Mucosa of stomach (tissue), 1 donor: ENCODE data around the gene BICC1.

ENCODE experiments used
- H3K27me3 ChIP-seq: one replicate; pipeline ENCODE4 v1.7.0; 2013; ENCODE audit warnings: mild to moderate bottlenecking, low read length; ENCODE audit not compliant: control insufficient read depth, insufficient read depth
- H3K36me3 ChIP-seq: one replicate; pipeline ENCODE4 v1.7.0; 2013; ENCODE audit warnings: low read length; ENCODE audit not compliant: control insufficient read depth, insufficient read depth
- H3K4me1 ChIP-seq: one replicate; pipeline ENCODE4 v1.7.0; 2013; ENCODE audit warnings: mild to moderate bottlenecking, low read length; ENCODE audit not compliant: control insufficient read depth, insufficient read depth
- H3K4me3 ChIP-seq: one replicate; pipeline ENCODE4 v1.7.0; 2013; ENCODE audit warnings: low read length
- H3K9ac ChIP-seq: one replicate; pipeline ENCODE4 v1.7.0; 2013; ENCODE audit warnings: mild to moderate bottlenecking, low read length, moderate library complexity
- H3K9me3 ChIP-seq: one replicate; pipeline ENCODE4 v1.7.0; 2013; ENCODE audit warnings: mild to moderate bottlenecking, low read length, moderate library complexity; ENCODE audit not compliant: control insufficient read depth
- donor health status: Pancreatic carcinoma.

The BICC1 gene

GRCh38 chr10:58555170-58555929 is 42.7 kb downstream of the BICC1 start:
- no peak overlapping the region for H3K9ac ChIP-seq
- no peaks in the 10 kb centered on the region for H3K27me3 ChIP-seq
- no peaks in the 10 kb centered on the region for H3K36me3 ChIP-seq
- H3K4me3 ChIP-seq = no peak overlapping the region
- no peaks in the 10 kb centered on the region for H3K4me1 ChIP-seq
- peaks cover 3% of the 10 kb centered on the region for H3K9me3 ChIP-seq

GRCh38 chr10:58555930-58556311 is 43.2 kb downstream of the BICC1 start:
- Histone ChIP-seq H3K9me3 (peaks cover 3% of the 10 kb centered on the region), H3K4me1 (no peaks in the 10 kb centered on the region), H3K4me3 (no peak overlapping the region), H3K27me3 (no peaks in the 10 kb centered on the region), H3K36me3 (no peaks in the 10 kb centered on the region), H3K9ac (no peak overlapping the region)

- Histone ChIP-seq H3K9ac (no peak overlapping the region), H3K36me3 (no peaks in the 10 kb centered on the region), H3K4me1 (no peaks in the 10 kb centered on the region), H3K4me3 (no peak overlapping the region), H3K27me3 (no peaks in the 10 kb centered on the region), H3K9me3 (peaks cover 3% of the 10 kb centered on the region)
Measured at GRCh38 chr10:58556516-58557165, 44.0 kb downstream of the BICC1 start.

GRCh38 chr10:58557714-58558113 is 45.0 kb downstream of the BICC1 start:
- Histone ChIP-seq H3K4me1 (no peaks in the 10 kb centered on the region), H3K27me3 (no peaks in the 10 kb centered on the region), H3K4me3 (no peak overlapping the region), H3K36me3 (no peaks in the 10 kb centered on the region), H3K9me3 (peaks cover 3% of the 10 kb centered on the region), H3K9ac (no peak overlapping the region)

GRCh38 chr10:58560068-58560467 is 47.4 kb downstream of the BICC1 start:
- no peak overlapping the region for H3K4me3 ChIP-seq
- H3K4me1 ChIP-seq = no peaks in the 10 kb centered on the region
- H3K27me3 ChIP-seq = no peaks in the 10 kb centered on the region
- no peak overlapping the region for H3K9ac ChIP-seq
- H3K9me3 ChIP-seq = peaks cover 3% of the 10 kb centered on the region
- H3K36me3 ChIP-seq = no peaks in the 10 kb centered on the region

GRCh38 chr10:58565271-58565670 is 52.6 kb downstream of the BICC1 start:
- H3K9ac ChIP-seq = no peak overlapping the region

GRCh38 chr10:58567652-58568051 is 55.0 kb downstream of the BICC1 start:
- Histone ChIP-seq H3K36me3 (no peaks in the 10 kb centered on the region), H3K9me3 (no peaks in the 10 kb centered on the region), H3K4me1 (no peaks in the 10 kb centered on the region), H3K27me3 (no peaks in the 10 kb centered on the region), H3K4me3 (no peak overlapping the region), H3K9ac (no peak overlapping the region)

More at GRCh38 chr10:58565271-58565670, 52.6 kb downstream of the BICC1 start:
- no peaks in the 10 kb centered on the region for H3K36me3 ChIP-seq
- H3K4me3 ChIP-seq = no peak overlapping the region
- no peaks in the 10 kb centered on the region for H3K9me3 ChIP-seq
- H3K27me3 ChIP-seq = no peaks in the 10 kb centered on the region
- H3K4me1 ChIP-seq = no peaks in the 10 kb centered on the region

- Histone ChIP-seq H3K4me3 (no peak overlapping the region), H3K9me3 (no peaks in the 10 kb centered on the region), H3K4me1 (no peaks in the 10 kb centered on the region), H3K27me3 (no peaks in the 10 kb centered on the region), H3K9ac (no peak overlapping the region), H3K36me3 (no peaks in the 10 kb centered on the region)
Measured at GRCh38 chr10:58568428-58568935, 55.8 kb downstream of the BICC1 start.

GRCh38 chr10:58570307-58570723 is 57.6 kb downstream of the BICC1 start:
- Histone ChIP-seq H3K36me3 (no peaks in the 10 kb centered on the region), H3K4me1 (no peaks in the 10 kb centered on the region), H3K27me3 (no peaks in the 10 kb centered on the region), H3K9ac (no peak overlapping the region), H3K4me3 (no peak overlapping the region), H3K9me3 (no peaks in the 10 kb centered on the region)

GRCh38 chr10:58570979-58571378 is 58.3 kb downstream of the BICC1 start:
- no peaks in the 10 kb centered on the region for H3K9me3 ChIP-seq
- no peaks in the 10 kb centered on the region for H3K27me3 ChIP-seq
- H3K9ac ChIP-seq = no peak overlapping the region
- no peak overlapping the region for H3K4me3 ChIP-seq
- H3K36me3 ChIP-seq = no peaks in the 10 kb centered on the region
- no peaks in the 10 kb centered on the region for H3K4me1 ChIP-seq

GRCh38 chr10:58573144-58573543 is 60.5 kb downstream of the BICC1 start:
- Histone ChIP-seq H3K36me3 (no peaks in the 10 kb centered on the region), H3K4me3 (no peak overlapping the region), H3K4me1 (no peaks in the 10 kb centered on the region), H3K9ac (no peak overlapping the region), H3K27me3 (no peaks in the 10 kb centered on the region), H3K9me3 (no peaks in the 10 kb centered on the region)

- Histone ChIP-seq H3K27me3 (no peaks in the 10 kb centered on the region), H3K9ac (no peak overlapping the region), H3K4me1 (no peaks in the 10 kb centered on the region), H3K4me3 (no peak overlapping the region), H3K9me3 (no peaks in the 10 kb centered on the region), H3K36me3 (no peaks in the 10 kb centered on the region)
Measured at GRCh38 chr10:58574058-58574457, 61.4 kb downstream of the BICC1 start.
